Stimulated activated CD8-positive, alpha-beta memory T cell treated with anti-CD3 and anti-CD28 coated beads, Interleukin-12 subunit alpha, Interleukin-12 subunit beta, amount 100 ng/mL, for 24 hours (primary cell): ENCODE results near the gene TRANK1.

Experiments
- DNase-seq: peaks from one replicate; pipeline ENCODE4 v3.0.0-alpha.2; 2020; ENCODE audit errors: extremely low read depth

The TRANK1 gene

GRCh38 chr3:36803091-36803791, 141.6 kb downstream of the TRANK1 start:
- no peak for DNase-seq

- no peak for DNase-seq
Observed at GRCh38 chr3:36800533-36801116, 144.2 kb downstream of the TRANK1 start.

- DNase-seq, result no peak
Observed at GRCh38 chr3:36796881-36797280, 148.0 kb downstream of the TRANK1 start.

- no peak for DNase-seq
Observed at GRCh38 chr3:36796161-36796560, 148.7 kb downstream of the TRANK1 start.

GRCh38 chr3:36795622-36796021, 149.2 kb downstream of the TRANK1 start:
- DNase-seq, result no peak

- no peak for DNase-seq
Observed at GRCh38 chr3:36792342-36792741, 152.5 kb downstream of the TRANK1 start.

GRCh38 chr3:36790765-36791164, 154.1 kb downstream of the TRANK1 start:
- DNase-seq, result no peak

- DNase-seq, result no peak
Observed at GRCh38 chr3:36786921-36787890, 157.6 kb downstream of the TRANK1 start.

GRCh38 chr3:36784138-36784635, 160.7 kb downstream of the TRANK1 start:
- no peak for DNase-seq

- no peak for DNase-seq
Observed at GRCh38 chr3:36777424-36778218, 167.2 kb downstream of the TRANK1 start.
